ENCODE data around the gene BLOC1S5.

DNA sequence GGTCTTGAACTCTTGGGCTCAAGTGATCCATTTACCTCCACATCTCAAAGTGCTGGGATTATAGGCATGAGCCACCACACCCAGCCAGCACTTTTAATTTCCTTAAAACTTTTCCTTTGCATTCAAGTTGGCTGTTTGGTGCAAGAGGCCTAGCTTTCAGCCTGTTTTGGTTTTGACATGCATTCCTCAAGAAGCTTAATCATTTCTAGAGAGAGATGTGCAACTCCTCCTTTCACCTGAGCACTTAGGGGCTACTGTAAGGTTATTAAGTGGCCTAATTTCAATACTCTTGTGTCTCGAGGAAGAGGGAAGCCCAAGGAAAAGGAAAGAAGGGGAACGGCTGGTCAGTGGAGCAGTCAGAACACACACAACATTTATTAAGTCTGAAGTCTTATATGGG is 13.8 kb upstream of the BLOC1S5 start:
- TF ChIP-seq, protein P1, sequence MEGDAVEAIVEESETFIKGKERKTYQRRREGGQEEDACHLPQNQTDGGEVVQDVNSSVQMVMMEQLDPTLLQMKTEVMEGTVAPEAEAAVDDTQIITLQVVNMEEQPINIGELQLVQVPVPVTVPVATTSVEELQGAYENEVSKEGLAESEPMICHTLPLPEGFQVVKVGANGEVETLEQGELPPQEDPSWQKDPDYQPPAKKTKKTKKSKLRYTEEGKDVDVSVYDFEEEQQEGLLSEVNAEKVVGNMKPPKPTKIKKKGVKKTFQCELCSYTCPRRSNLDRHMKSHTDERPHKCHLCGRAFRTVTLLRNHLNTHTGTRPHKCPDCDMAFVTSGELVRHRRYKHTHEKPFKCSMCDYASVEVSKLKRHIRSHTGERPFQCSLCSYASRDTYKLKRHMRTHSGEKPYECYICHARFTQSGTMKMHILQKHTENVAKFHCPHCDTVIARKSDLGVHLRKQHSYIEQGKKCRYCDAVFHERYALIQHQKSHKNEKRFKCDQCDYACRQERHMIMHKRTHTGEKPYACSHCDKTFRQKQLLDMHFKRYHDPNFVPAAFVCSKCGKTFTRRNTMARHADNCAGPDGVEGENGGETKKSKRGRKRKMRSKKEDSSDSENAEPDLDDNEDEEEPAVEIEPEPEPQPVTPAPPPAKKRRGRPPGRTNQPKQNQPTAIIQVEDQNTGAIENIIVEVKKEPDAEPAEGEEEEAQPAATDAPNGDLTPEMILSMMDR (IDR thresholded peaks at IDR 0.05; ENCODE audit: low read depth, low read length): no peak
- no peak for TF ChIP-seq EZH2phosphoT487 (IDR thresholded peaks at IDR 0.05; ENCODE audit: low read depth)

Data from OCI-LY3 (cell line).